Measurements from ENCODE around the gene GPHN.
"Not testable (repeated sequence)": the region's sequence is repeated elsewhere in the genome, so short reads cannot be mapped to it uniquely, and the experiment has no call there.

Gene GPHN

DNA sequence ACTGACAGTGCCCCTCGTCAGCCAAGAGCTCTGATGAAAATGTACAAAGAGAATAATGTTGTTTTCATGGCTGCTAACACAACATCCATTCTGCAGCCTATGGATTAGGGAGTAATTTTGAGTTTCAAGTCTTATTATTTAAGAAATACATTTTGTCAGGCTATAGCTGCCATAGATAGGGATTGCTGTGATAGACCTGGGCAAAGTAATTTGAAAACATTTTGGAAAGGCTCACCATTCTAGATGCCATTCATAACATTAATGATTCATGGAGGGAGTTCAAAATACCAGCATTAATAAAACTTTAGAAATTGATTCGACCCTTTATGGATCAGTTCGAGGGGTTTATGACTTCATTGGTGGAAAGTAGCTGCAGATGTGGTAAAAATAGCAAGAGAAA, 149.8 kb downstream of the GPHN start:
- DNase-seq (ENCODE audit: low read depth in 2 of 2), result no peak

DNA sequence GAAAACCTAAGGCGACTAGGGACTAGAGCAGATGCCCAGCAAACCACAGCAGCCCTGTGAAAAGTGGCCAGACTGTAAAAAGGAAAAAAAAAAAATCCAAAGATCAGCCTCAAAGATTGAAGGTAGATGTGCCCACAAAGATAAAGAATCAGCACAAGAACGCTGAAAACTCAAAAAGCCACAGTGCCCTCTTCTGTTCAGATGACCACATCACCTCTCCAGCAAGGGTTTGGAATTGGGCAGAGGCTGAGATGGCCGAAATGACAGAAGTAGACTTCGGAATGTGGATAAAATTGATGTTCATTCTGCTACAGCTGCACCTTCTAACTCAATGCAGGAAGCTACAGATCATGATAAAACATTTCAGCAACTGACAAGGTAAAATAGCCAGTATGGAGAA, 154.4 kb downstream of the GPHN start:
- no peak for DNase-seq (ENCODE audit: low read depth in 2 of 2)

DNA sequence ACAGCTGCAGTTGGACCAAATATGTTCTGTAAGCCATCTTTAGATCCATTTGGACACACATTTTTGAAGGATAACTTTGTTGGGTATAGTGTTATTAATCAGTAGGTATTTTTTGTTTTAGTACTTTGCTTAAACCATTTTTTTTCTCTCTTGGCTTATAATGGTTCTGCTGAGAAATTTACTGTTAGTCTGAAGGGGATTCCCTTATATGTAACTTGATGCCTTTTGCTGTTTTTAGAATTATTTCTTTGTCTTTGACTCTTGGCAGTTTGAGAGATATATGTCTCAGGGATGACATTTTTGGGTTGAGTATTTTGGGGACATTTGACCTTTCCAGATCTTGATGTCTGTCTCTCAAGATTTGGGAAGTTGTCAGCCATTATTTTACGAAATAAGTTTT, 169.8 kb downstream of the GPHN start:
- no peak for DNase-seq (ENCODE audit: low read depth in 2 of 2)

DNA sequence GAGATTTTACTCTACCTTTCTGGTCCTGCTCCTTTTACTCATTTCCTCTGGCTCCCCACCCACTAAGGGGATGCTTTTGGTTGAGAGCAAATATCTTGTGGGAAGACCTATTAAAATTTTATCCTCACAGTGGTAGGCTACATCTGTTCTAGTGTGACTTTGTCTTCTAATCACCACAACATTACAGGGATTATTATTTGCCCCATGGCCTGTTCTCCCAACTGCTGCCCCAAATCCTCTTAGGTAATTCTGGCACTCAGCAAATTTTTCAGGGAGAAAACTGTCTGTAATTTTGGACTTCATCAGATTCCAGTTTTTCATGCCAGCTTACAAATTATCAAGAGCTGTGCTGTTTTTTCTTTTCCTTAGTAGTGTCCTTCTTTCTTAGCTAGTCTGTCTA, 172.3 kb downstream of the GPHN start:
- no peak for DNase-seq (ENCODE audit: low read depth in 2 of 2)

DNA sequence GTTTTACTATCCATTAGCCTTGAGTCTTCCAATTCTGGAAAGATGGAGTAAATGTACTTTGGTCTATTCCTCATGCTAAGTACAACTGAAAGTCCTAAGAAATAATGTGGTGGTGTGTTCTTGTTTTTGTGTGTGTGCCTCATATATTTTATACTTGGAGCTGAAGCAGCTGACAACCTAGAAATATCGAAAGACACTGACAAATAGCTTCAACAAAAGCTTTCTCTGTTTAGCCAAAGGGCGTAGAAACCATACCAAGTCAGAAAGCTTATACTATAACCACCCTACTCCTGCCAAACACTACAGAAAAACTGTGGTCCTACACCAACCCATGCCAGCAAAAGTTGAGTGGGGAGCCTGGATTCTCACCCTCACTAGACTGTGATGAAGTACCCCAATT, 188.4 kb downstream of the GPHN start:
- no peak for DNase-seq (ENCODE audit: low read depth in 2 of 2)

DNA sequence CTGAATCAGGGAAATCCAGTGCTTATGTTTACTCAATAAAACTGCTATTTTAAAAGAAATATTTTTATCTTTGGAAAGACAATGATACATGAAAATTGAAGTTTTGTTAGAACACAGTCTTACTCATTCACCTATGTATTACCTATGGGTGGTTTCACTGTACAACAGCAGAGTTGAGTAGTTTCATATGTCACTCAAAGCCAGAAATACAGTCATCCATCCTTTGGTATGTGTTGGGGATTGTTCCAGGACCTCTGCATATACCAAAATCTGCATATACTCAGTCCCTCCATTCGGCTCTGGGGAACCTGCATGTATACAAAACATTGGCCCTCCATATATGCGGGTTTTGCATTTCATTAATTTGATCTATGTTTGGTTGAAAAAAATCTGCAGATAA, 190.6 kb downstream of the GPHN start:
- no peak for DNase-seq (ENCODE audit: low read depth in 2 of 2)

DNA sequence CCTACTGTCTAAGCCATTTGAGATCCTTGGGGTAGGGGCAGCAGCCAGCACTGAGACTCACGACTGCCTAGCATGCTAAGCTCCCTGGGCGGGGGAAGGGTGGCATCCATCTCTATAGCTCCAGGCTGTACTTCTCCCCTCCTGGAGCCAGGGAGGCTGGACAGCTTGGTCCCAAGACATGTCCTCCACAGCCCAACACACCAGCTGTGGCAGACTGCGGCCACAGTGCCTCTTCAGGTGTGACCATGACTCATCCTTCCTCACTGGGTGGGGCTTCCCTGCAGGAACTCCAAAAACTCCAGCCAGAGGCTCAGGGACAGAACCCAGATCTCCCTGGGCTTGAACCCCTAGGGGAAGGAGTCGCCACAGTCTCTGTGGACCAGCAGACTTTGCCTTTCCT, 193.9 kb downstream of the GPHN start:
- no peak for DNase-seq (ENCODE audit: low read depth in 2 of 2)

DNA sequence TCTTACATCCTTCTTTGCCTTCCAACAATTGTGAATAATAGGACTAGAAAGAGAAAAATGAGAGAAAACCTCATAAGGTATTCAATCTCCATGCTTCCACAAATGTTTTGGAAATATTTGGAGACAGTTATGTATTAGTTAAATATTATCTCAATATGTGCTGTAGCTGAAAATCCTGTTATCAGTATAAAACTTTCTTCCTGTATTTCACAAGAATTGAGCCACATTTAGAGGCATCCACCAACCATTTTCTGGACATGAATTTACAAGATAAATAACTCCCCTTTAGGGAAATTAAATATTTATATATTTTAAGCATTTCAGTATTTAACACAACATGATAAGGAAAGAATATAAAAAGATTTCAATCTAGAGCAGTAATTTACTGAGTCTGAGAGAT, 200.3 kb downstream of the GPHN start:
- DNase-seq (ENCODE audit: low read depth in 2 of 2), result no peak

DNA sequence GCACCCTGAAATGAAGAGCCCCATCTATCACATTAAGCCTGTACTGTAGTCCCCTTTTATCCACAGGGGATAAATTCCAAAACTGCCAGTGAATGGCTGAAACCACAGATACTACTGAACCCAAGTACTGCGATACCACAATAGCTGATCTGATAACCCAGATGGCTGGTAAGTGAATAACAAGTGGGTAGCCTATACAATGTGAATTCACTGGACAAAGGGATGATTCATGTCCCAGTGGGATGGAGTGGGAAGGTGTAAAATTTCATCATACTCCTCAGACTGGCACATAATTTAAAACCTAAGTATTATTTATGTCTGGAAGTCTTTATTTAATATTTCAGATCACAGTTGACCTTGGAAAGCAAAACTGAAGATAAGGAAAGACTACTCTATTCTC, 201.3 kb downstream of the GPHN start:
- DNase-seq (ENCODE audit: low read depth in 2 of 2), result no peak

DNA sequence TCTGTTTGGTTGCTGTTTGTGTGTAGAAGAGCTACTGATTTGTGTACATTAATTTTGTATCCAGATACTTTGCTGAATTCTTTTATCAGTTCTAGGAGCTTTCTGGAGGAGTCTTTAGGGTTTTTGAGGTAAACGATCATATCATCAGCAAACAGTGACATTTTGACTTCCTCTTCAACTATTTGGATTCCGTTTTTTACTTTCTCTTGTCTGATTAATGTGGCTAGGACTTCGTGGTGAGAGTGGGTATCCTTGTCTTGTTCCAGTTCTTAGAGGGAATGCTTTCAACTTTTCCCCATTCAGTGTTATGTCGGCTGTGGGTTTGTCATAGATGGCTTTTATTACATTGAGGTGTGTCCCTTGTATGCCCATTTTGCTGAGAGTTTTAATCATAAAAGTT, 206.3 kb downstream of the GPHN start:
- DNase-seq (ENCODE audit: low read depth in 2 of 2), result not testable (repeated sequence)

DNA sequence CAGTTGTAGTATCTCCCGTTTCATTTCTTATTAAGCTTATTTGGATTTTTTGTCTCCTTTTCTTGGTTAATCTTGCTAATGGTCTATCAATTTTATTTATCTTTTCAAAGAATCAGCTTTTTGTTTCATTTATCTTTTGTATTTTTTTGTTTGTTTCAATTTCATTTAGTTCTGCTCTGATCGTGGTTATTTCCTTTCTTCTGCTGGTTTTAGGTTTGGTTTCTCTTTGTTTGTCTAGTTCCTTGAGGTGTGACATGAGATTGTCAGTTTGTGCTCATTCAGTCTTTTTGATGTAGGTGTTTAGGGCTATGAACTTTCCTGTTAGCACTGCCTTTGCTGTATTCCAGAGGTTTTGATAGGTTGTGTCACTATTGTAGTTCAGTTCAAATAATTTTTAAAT, 207.4 kb downstream of the GPHN start:
- DNase-seq (ENCODE audit: low read depth in 2 of 2), result not testable (repeated sequence)

DNA sequence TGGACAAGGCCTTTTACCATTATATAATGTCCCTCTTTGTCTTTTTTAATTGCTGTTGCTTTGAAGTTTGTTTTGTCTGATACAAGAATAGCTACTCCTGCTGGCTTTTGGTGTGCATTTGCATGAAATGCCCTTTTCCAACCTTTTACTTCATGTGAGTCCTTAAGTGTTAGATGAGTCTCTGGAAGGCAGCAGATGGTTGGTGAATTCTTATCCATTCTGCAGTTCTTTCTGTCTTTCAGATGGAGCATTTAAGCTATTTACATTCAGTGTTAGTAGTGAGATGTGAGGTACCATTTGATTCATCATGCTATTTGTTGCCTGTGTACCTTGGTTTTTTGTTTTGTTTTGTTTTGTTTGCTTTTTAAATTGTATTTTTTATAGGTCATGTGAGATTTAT, 208.3 kb downstream of the GPHN start:
- no peak for DNase-seq (ENCODE audit: low read depth in 2 of 2)

DNA sequence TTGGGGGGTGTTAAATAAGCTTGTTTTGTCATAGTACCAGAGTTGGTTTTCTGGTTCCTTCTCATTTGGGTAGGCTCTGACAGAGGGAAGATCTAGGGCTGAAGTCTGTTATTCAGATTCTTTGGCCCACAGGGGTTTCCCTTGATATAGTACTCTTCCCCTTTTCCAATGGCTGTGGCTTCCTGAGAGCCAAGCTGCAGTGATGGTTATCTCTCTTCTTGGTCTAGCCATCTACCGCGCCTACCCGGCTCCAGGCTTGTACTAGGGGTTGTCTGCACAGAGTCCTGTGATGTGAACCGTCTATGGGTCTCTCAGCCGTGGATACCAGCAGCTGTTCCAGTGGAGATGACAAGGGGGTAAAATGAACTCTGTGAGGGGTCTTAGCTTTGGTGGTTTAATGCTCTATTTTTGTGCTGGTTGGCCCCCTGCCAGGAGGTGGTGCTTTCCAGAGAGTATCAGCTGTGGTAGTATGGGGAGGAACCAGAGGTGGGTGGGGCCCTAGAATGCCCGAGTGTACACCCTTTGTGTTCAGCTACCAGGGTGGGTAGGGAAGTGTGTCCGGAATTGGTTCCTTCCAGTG, 209.7 kb downstream of the GPHN start:
- no peak for DNase-seq (ENCODE audit: low read depth in 2 of 2)

DNA sequence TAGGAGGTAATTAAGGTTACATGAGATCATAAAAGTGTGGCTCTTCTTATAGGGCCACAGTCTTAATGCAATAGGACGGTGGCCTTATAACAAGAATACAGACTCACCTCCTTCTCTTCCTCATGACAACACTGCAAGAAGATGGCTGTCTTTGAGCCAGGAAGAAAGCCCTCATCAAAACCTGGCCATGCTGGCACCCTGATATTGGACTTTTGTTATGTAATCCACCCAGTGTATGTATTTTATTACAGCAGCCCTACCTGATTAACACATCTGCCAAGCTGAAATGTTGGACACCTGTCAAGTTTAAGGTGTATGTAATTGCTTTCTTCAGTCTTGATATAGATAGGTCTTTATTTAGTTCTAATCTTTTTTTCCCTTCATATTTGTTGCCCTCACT, 217.0 kb downstream of the GPHN start:
- no peak for DNase-seq (ENCODE audit: low read depth in 2 of 2)

DNA sequence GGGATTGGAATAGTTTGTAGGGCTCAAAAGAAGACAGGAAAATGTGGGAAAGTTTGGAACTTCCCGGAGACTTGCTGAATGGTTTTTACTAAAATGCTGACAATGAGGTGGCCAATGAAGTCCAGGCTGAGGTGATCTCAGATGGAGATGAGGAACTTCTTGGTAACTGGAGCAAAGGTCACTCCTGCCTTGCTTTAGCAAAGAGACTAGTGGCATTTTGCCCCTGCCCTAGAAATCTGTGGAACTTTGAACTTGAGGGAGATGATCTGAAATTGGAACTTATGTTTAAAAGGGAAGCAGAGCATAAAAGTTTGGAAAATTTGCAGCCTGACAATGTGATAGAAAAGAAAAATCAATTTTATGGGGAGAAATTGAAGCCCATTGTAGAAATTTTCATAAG, 223.4 kb downstream of the GPHN start:
- DNase-seq (ENCODE audit: low read depth in 2 of 2), result not testable (repeated sequence)

DNA sequence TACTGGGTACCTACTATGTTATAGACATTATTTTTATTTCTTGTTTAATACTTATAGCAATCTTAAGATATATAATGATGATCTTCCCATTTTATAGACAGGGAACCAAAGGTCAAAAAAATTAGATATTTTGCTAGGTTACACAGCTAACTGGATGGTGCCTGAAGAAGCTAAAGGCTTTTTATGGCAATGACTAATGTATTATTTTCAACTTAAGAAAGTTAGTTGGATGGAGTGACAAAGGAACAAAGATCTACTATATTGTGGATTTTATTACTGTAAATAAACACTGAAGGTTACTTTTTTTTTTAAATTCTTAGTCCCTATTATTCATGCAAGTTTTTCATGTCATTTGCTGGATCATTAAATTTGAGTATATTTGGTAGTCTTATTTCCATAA, 227.9 kb downstream of the GPHN start:
- DNase-seq (ENCODE audit: low read depth in 2 of 2), result no peak

DNA sequence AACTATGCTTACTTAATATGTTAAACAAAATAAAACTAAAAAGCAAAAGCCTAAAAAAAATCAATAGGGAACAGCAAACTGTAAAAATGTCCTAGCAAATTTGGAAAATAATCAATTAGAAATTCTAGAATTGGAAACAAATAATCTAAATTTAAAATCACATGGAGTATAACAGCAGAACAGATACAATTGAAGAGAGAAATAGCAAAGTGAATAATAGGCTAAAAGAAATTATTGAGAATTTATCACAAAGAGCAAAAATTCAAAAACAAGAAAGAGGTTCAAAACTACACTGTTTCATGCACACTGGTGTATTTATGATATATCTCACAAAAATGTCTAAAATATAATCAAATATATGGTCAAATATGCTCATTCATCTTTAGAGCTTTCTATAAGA, 231.9 kb downstream of the GPHN start:
- no peak for DNase-seq (ENCODE audit: low read depth in 2 of 2)

DNA sequence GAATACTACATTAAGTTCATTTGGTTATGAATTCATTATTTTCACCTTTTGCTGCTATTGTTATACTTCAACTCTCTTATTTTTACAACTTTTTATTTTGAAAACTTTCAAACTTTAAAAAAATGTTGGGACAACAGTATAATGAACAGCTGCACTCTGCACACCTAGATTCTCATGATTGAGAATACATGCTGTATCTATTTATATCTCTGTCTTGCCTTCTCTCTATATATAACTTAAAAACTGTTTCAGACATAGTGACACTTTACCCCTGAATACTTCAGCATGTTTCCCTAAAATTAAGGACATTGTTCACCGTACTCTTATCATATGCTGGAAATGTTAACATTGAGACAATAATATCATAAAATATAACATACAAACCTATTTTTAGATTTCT, 237.1 kb downstream of the GPHN start:
- DNase-seq (ENCODE audit: low read depth in 2 of 2), result no peak

DNA sequence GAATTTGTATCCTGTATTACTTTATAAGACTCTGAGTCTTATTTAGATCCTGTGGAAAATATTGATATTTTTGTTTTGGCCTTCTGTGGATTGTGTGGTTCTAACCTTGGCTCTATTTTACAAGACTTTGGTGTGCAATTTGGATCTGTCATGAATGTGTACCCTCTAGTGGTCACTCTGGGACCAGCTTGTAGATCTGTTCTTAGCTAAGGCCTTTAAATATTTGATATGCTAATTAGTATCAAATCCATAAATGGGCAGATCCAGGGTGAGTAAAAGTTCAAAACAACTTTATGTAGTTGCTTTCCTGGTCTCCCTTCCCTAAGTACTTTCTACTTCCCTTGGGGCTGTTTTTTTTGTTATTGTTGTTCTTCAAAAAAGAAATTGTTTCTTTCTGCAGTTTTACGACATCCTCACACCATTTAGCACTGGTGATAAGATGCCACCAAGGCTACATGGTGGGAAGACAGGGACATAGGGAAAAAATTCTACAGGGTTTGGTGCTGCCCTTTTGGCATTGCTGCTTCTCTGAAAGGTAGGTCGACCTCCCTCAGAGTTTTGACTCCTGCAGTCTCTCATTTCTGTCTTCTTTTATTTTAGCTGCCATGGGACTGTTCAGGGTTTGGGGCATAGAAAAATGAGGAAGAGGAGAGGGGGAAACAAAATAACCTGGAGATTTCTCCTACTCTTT, 238.5 kb downstream of the GPHN start:
- no peak for DNase-seq (ENCODE audit: low read depth in 2 of 2)

DNA sequence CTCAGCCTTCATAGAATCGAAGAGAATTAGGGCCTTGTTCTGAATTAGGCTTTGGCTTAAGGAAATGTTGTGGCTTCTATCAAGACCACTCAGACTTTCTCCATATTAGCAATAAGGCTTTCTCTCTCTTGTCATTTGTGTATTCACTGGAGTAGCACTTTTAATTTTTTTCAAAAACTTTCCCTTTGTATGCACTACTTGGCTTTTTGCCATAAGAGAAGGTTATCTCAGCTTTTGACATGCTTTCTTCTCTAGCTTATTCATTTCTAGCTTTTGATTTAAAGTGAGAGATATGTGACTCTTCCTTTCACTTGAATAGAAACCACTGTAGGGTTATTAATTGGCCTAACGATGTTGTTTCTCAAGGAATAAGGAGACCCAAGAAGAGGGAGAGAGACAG, 244.2 kb downstream of the GPHN start:
- DNase-seq (ENCODE audit: low read depth in 2 of 2), result no peak

DNA sequence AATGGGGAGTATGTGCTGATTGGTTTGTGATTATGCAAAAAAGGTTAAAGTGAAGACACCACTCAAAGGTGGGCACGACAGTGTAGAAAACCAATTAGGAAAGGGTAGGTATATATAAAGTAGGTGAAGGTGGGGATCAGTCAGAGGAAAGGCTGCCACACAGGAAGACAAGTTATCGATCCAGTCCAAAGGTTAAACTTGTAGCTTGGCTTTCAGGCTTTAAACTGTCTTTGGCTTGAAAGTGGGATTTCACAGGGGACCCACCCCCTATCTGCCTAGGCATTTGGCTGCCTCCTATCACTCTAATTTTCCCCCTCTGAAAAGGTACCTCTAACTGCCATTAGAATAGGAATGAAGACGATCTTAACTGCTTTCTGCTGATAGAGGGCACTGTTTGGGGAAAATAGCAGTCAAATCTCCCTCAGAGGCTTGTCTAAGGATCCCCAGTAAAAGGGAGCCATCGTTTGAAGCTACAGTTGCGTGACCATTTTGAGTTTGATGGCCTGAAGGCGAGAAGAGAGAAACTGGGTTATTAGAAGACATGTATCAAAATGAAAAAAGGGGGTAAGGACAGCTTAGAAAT, 250.2 kb downstream of the GPHN start:
- DNase-seq (ENCODE audit: low read depth in 2 of 2), result no peak

DNA sequence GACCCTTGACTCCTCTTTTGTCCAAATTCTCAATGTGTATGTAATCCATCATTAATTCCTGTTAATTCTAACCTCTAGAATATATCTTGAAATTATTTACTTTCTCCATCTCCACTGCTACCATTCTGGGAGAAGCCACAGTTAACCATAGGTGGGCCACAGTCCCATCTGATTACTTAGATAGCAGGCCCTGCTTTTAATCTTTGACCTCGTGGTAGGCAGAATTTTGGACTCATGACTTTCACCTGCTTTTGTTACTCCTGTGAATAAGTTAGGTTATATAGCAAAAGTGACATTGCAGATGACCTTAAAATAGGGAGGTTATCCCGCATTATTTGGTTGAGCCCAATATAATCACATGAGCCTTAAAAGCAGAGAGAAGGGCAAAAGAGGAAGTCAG, 264.2 kb downstream of the GPHN start:
- DNase-seq (ENCODE audit: low read depth in 2 of 2), result no peak

DNA sequence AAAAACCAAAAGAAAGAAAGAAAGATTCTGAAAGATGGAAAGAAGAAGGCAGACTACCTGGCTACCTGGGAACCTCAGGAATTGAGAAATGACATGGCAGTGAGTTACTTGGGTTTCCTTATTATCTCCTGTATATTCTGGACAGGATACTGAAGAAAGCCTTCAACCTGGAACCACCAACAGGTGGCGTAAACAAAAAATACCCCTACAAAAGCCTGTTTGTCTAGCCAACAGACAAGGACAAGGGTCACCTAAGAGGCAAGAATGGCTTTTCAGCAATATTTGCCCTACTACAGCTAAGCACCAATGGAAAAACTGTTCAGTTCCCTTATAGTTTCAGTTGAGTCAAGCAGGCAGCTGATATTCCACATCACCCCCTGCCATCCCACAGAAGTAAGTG, 274.9 kb downstream of the GPHN start:
- DNase-seq (ENCODE audit: low read depth in 2 of 2), result no peak

DNA sequence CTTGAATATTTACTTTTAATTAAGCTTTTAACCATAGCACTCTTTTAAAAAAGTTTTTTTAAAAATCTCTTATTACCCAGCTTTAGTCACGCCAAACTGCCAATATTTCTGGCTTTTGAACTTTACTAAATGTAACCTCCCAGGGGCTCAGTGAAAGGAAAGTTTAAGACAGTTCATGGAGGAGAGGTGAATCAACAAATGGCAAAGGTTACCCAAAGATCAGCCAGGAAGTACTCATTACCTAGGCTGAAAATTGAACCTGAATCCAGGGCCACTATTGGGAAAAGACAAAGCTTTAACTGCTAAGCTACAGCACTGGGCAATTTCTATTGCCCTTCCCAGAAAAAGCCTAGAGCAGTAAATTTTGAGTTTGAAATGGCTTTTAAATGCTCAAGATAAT, 282.2 kb downstream of the GPHN start:
- no peak for DNase-seq (ENCODE audit: low read depth in 2 of 2)

All from stimulated activated CD4-positive, alpha-beta T cell treated with anti-CD3 and anti-CD28 coated beads, Interleukin-12 subunit alpha, Interleukin-12 subunit beta, amount 100 ng/mL, for 24 hours (primary cell).